Measurements from ENCODE around the gene SETBP1.

DNA sequence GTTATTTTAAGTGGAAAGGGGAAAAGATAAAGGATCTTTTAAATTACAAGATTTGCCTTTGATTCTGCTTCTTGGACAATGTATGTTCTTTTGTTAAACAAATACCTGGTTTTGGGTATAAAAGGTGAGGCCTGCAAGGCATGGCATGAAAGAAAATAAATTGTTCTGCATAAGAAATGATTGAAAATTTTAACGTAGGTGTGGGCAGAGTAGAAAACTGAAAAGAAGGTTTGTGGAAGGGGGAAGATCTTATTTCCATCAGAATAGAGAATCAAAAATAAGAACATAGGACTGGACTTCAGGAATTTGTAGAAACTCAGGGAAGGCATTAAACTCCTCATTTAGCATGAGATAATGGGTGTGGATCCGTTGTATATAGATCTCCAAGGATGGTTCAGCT lies 153.1 kb downstream of the SETBP1 start:
- no peak for TF ChIP-seq HINFP (CRISPR knock-in tag; IDR thresholded peaks at IDR 0.05; ENCODE audit: low read depth)
- no peak for TF ChIP-seq POGZ (CRISPR knock-in tag; IDR thresholded peaks at IDR 0.05)
- TF ChIP-seq JUN (CRISPR knock-in tag; IDR thresholded peaks at IDR 0.05), result no peak
